GM21825 (cell line): ENCODE measurements around the gene TLR7.

Experiments used
- ATAC-seq: cut with Tn5 transposase; IDR thresholded peaks from one replicate; pipeline ENCODE4 v1.9.1; 2021; ENCODE audit warnings: mild to moderate bottlenecking, moderate library complexity; ENCODE audit not compliant: unreplicated experiment

Gene TLR7

DNA sequence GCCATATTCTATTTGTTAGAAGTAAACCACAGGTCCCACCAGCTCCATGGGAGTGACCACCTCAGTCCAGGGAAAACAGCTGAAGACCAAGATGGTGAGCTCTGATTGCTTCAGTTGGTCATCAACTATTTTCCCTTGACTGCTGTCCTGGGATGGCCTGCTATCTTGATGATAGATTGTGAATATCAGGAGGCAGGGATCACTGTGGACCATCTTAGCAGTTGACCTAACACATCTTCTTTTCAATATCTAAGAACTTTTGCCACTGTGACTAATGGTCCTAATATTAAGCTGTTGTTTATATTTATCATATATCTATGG lies 55.7 kb downstream of the TLR7 start:
- ATAC-seq = no peak

DNA sequence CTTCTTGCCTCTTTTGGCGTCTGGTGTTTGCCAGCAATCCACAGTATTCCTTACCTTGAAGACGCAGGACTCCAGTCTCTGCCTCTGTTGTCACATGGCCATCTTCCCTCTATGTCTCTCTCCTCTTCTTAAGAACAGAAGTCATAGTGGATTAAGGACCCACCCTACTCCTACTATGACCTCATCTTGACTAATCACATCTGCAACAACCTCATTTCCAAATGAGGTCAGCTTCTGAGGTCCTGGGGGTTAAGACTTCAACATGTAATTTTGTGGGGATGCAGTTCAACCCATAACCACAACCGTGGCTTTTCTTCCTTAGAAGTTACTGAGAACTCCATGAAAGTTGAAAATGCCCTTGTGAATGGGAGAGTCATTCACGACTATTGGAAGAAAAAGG lies 62.8 kb downstream of the TLR7 start:
- ATAC-seq = no peak

GRCh38 chrX:12930150-12930549 lies 63.3 kb downstream of the TLR7 start:
- no peak for ATAC-seq

- ATAC-seq = no peak
Observed at GRCh38 chrX:12932244-12932643, 65.4 kb downstream of the TLR7 start.

- ATAC-seq = no peak
Observed at GRCh38 chrX:12934850-12935249, 68.0 kb downstream of the TLR7 start.

DNA sequence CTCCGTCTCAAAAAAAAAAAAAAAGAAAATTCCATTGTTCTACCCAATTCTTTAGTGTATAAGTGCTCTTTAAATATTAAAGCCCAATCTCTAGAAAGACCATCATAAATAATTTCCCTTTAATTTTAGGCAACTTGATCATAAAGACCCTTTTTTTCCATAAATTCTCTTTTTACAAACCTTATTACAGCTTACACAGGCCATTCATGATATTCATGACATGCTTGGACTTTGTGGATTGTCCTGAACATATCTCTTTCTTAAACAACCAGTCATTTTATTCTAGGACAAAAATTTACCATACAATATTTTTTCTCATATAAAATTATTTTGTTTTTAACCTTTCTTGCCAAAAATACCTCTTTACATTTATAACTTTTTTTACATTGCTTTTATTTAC lies 70.1 kb downstream of the TLR7 start:
- no peak for ATAC-seq
